BLaER1 (cell line): Measurements from ENCODE around the gene HEPACAM2.

ENCODE experiments used
- H3K27ac ChIP-seq: shearing (Covaris generic); formaldehyde crosslinking; 2 replicates; pipeline ENCODE4 v1.8.1; 2022
- H3K27me3 ChIP-seq: shearing (Covaris generic); formaldehyde crosslinking; 2 replicates; pipeline ENCODE4 v1.8.1; 2022
- H3K36me3 ChIP-seq: shearing (Covaris generic); formaldehyde crosslinking; 2 replicates; pipeline ENCODE4 v1.8.1; 2022
- H3K4me1 ChIP-seq: shearing (Covaris generic); formaldehyde crosslinking; 2 replicates; pipeline ENCODE4 v1.8.1; 2022
- H3K4me2 ChIP-seq: shearing (Covaris generic); formaldehyde crosslinking; 2 replicates; pipeline ENCODE4 v1.8.1; 2022
- H3K4me3 ChIP-seq: shearing (Covaris generic); formaldehyde crosslinking; 2 replicates; pipeline ENCODE4 v1.8.1; 2022
- H3K9ac ChIP-seq: shearing (Covaris generic); formaldehyde crosslinking; 2 replicates; pipeline ENCODE4 v1.8.1; 2022
- H3K9me3 ChIP-seq: shearing (Covaris generic); formaldehyde crosslinking; 2 replicates; pipeline ENCODE4 v1.8.1; 2022
- H4K20me1 ChIP-seq: shearing (Covaris generic); formaldehyde crosslinking; 2 replicates; pipeline ENCODE4 v1.8.1; 2022
- Cebpa-rat ChIP-seq: shearing (Covaris generic); IDR thresholded peaks from 2 replicates; pipeline ENCODE4 v1.8.1; 2022

Gene HEPACAM2

DNA sequence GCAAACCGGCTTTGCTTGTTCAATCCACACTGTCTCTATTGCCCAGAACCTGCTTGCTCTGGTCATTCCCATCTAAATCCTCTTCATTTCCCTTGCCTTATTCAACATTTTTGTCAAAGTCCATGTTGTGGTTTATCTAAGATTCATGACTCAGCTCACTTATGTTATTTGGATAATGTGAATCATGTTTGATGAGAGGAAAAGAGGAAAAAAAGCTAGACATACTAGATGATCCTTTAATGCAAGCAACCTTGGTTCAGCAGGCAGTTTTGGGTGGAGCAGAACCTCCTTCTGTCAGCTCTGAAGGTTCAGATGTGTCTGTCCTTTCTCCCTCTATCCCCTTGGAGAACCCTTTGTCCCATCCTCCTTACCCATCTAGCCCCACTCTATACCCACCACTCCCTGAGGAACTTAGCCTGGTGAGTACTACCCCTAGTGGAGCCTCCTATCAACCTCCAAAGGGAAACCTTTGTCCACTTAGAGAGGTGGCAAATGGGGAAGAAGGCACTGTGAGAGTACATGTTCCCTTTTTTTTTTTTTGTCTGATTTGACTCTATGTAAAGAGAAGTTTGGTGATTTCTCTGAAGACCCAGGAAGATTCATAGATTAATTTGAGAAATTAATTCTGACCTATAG, 76.0 kb downstream of the HEPACAM2 start:
- Histone ChIP-seq H3K27me3 (no peaks in the 10 kb centered on the region), H4K20me1 (no peaks in the 10 kb centered on the region), H3K4me3 (no peak overlapping the region), H3K9ac (no peak overlapping the region), H3K9me3 (no peaks in the 10 kb centered on the region), H3K4me2 (no peak overlapping the region), H3K36me3 (no peaks in the 10 kb centered on the region), H3K4me1 (peaks cover 30% of the 10 kb centered on the region), H3K27ac (no peak overlapping the region)
- TF ChIP-seq Cebpa-rat = no peak

GRCh38 chr7:93148727-93149126, 77.5 kb downstream of the HEPACAM2 start:
- no peak overlapping the region for H3K4me3 ChIP-seq
- H3K4me1 ChIP-seq = peaks cover 30% of the 10 kb centered on the region
- H3K4me2 ChIP-seq = peak overlapping the region; percentile 73
- no peaks in the 10 kb centered on the region for H3K27me3 ChIP-seq
- no peaks in the 10 kb centered on the region for H4K20me1 ChIP-seq
- H3K27ac ChIP-seq = peak overlapping the region; percentile 62
- no peak for TF ChIP-seq Cebpa-rat
- no peaks in the 10 kb centered on the region for H3K9me3 ChIP-seq
- H3K9ac ChIP-seq = no peak overlapping the region
- no peaks in the 10 kb centered on the region for H3K36me3 ChIP-seq

DNA sequence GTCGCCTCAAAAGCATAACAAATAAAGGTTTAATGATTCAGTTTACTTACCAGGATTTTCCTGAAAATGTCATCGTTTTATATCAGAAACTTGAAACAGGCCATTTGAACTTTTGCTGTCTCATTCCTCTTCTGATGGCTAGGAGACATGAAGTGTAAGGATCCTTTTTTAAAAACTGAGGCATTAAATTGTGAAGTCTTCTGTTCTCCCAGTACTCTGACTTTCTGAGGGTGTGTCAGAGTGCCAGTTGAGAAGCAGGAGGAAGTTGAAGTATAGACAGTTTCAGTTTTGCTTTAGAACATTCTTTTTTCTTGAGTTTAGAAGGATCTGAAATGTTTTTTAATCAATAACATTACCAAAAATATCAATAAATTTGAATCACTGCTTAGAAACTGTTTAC, 78.1 kb downstream of the HEPACAM2 start, which contains the start of gene SAMD9L:
Gene SAMD9L (minus strand): TSS at position 242 of the 400 bp plus-strand sequence. CDS start 12,414 bp downstream, outside the sequence.
- H3K36me3 ChIP-seq = no peaks in the 10 kb centered on the region
- peak within 1 kb of the TSS; percentile 70 for H3K9ac ChIP-seq
- H3K4me2 ChIP-seq = peak within 1 kb of the TSS; percentile 73
- H4K20me1 ChIP-seq = no peaks in the 10 kb centered on the region
- H3K9me3 ChIP-seq = no peaks in the 10 kb centered on the region
- H3K4me1 ChIP-seq = peaks cover 30% of the 10 kb centered on the region
- peak within 1 kb of the TSS; percentile 60 for H3K4me3 ChIP-seq
- no peak for TF ChIP-seq Cebpa-rat
- H3K27me3 ChIP-seq = no peaks in the 10 kb centered on the region
- peak within 1 kb of the TSS; percentile 62 for H3K27ac ChIP-seq

DNA sequence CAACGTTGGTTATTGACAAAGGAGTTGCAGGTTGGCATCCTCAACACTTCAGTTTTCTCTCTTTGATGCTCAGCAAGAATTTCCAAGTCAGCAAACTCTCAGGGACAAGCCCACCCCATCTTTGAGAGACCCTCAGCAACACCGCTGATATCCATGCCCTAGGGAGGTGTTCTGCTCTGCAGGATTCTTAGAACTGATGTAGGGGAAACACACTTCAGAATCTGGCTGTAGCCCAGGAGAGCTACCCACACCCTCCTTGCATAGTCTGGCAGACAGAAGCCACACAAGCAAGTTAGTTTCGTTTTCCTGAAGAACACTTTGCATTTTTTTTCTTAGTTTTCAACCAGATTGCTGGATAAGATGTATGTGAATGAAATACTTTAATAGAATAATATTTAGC, 78.9 kb downstream of the HEPACAM2 start:
- TF ChIP-seq Cebpa-rat = no peak
- H4K20me1 ChIP-seq = no peaks in the 10 kb centered on the region
- H3K27me3 ChIP-seq = no peaks in the 10 kb centered on the region
- peak overlapping the region; percentile 60 for H3K4me3 ChIP-seq
- peaks cover 30% of the 10 kb centered on the region for H3K4me1 ChIP-seq
- no peaks in the 10 kb centered on the region for H3K36me3 ChIP-seq
- H3K4me2 ChIP-seq = peak overlapping the region; percentile 73
- H3K9me3 ChIP-seq = no peaks in the 10 kb centered on the region
- H3K9ac ChIP-seq = peak overlapping the region; percentile 70
- 0 out of 2 replicates have a peak overlapping the region, but pooled peaks have one; percentile 62 for H3K27ac ChIP-seq

GRCh38 chr7:93146472-93147141, 79.7 kb downstream of the HEPACAM2 start:
- peaks cover 30% of the 10 kb centered on the region for H3K4me1 ChIP-seq
- H3K4me2 ChIP-seq = peak overlapping the region; percentile 73
- no peak for TF ChIP-seq Cebpa-rat
- H3K36me3 ChIP-seq = no peaks in the 10 kb centered on the region
- peak overlapping the region; percentile 51 for H3K27ac ChIP-seq
- H3K4me3 ChIP-seq = peak overlapping the region; percentile 60
- no peaks in the 10 kb centered on the region for H3K27me3 ChIP-seq
- no peaks in the 10 kb centered on the region for H3K9me3 ChIP-seq
- H3K9ac ChIP-seq = peak overlapping the region; percentile 70; the same call in 1 of the 2 replicates
- no peaks in the 10 kb centered on the region for H4K20me1 ChIP-seq

- Histone ChIP-seq H3K27ac (no peak overlapping the region), H3K4me2 (peak overlapping the region; percentile 73), H4K20me1 (no peaks in the 10 kb centered on the region), H3K9ac (no peak overlapping the region), H3K27me3 (no peaks in the 10 kb centered on the region), H3K36me3 (no peaks in the 10 kb centered on the region), H3K9me3 (no peaks in the 10 kb centered on the region), H3K4me3 (no peak overlapping the region), H3K4me1 (peaks cover 30% of the 10 kb centered on the region)
- no peak for TF ChIP-seq Cebpa-rat
Observed at GRCh38 chr7:93146036-93146435, 80.2 kb downstream of the HEPACAM2 start.

DNA sequence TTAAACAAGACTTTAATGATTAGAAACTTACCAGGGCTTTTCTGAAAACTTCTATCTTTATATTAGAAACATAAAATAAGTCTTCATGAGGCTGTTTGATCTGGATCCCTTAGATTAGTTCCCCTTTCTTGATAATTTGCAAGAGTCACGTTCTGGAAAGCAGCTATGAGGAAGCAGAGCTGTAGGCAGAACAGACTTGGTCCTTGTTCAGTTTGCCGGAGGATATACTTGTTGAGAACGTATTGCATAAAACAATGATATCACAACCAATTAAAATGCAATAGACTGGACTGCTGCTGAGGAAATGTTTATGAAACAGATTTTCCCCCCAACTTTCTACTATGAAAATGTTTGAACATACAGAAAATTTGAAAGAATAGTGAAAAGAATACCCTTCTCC, 80.9 kb downstream of the HEPACAM2 start:
- H3K4me1 ChIP-seq = peaks cover 30% of the 10 kb centered on the region
- H3K9ac ChIP-seq = no peak overlapping the region
- no peak overlapping the region for H3K27ac ChIP-seq
- TF ChIP-seq Cebpa-rat = no peak
- H3K4me3 ChIP-seq = no peak overlapping the region
- H3K36me3 ChIP-seq = no peaks in the 10 kb centered on the region
- H3K9me3 ChIP-seq = no peaks in the 10 kb centered on the region
- no peaks in the 10 kb centered on the region for H4K20me1 ChIP-seq
- H3K27me3 ChIP-seq = no peaks in the 10 kb centered on the region
- H3K4me2 ChIP-seq = no peak overlapping the region

DNA sequence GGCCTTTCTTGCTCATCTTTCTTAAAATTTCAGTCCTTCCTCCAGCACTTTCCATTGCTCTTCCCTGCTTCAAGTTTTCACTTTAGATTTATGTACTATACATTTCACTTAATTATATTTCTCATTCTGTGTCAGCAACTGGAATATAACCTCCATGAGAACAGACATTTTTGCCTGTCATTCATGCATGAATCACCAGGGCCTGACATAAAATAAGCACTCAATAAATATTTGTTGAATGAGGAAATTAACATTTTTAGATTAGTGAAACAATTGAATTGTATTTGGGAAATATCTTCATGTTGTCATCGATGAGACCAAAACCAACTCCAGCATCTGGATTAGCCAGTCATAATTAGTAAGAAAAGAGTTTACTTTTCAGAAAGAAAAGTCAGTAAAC, 84.1 kb downstream of the HEPACAM2 start:
- no peak overlapping the region for H3K9ac ChIP-seq
- H3K27me3 ChIP-seq = no peaks in the 10 kb centered on the region
- no peak for TF ChIP-seq Cebpa-rat
- H3K27ac ChIP-seq = no peak overlapping the region
- H3K4me2 ChIP-seq = no peak overlapping the region
- peaks cover 18% of the 10 kb centered on the region for H3K4me1 ChIP-seq
- H3K4me3 ChIP-seq = no peak overlapping the region
- no peaks in the 10 kb centered on the region for H3K36me3 ChIP-seq
- H3K9me3 ChIP-seq = no peaks in the 10 kb centered on the region
- no peaks in the 10 kb centered on the region for H4K20me1 ChIP-seq

GRCh38 chr7:93140582-93141191, 85.6 kb downstream of the HEPACAM2 start:
- H3K4me3 ChIP-seq = no peak overlapping the region
- no peaks in the 10 kb centered on the region for H3K27me3 ChIP-seq
- peaks cover 4% of the 10 kb centered on the region; the same call in 1 of the 2 replicates for H3K4me1 ChIP-seq
- TF ChIP-seq Cebpa-rat = no peak
- H3K27ac ChIP-seq = no peak overlapping the region
- H4K20me1 ChIP-seq = no peaks in the 10 kb centered on the region
- H3K9me3 ChIP-seq = no peaks in the 10 kb centered on the region
- peaks cover under 1% of the 10 kb centered on the region; the same call in 1 of the 2 replicates for H3K36me3 ChIP-seq
- H3K9ac ChIP-seq = no peak overlapping the region
- no peak overlapping the region for H3K4me2 ChIP-seq

DNA sequence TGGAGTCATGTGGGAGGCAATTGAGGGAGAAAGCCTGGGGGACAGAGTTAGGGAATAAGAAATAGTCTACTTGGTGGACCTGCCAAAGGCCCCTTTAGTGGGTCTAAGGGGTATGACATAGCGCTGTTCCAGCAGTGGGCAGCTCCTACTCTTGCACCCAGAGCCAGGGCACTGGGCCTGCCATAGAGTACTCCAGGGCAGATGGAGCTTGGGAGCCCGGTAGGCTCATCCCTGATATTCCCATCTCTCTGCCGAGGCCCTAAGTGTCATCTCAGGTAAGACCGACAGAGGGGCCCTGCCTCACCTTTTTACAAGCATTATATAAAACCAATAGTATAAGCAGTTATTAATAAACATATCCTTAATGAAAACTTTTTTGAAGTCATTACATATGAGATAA, 87.7 kb downstream of the HEPACAM2 start:
- H3K36me3 ChIP-seq = peaks cover 10% of the 10 kb centered on the region; the same call in 1 of the 2 replicates
- no peak for TF ChIP-seq Cebpa-rat

More for the DNA sequence above, 87.7 kb downstream of the HEPACAM2 start:
- Histone ChIP-seq H3K9ac (no peak overlapping the region), H3K4me3 (no peak overlapping the region), H3K4me1 (no peaks in the 10 kb centered on the region), H3K9me3 (no peaks in the 10 kb centered on the region), H3K27ac (no peak overlapping the region), H3K27me3 (no peaks in the 10 kb centered on the region), H4K20me1 (no peaks in the 10 kb centered on the region), H3K4me2 (no peak overlapping the region)
